Activated CD4-positive, alpha-beta T cell treated with anti-CD3 and anti-CD28 coated beads for 36 hours (primary cell): Measurements from ENCODE around the gene CGRRF1. TPM values are rescaled to one million over a fixed set of nuclear protein-coding genes. Genes with fewer than 3 reads are reported as not detected.
A peak's percentile ranks its signal among the peaks of the same experiment; 100 is the strongest.

Source experiments
- ATAC-seq: fragments of 200-7000 bp; cut with Tn5 transposase; one replicate; pipeline ENCODE4 v1.10.0; 2021; ENCODE audit warnings: mild to moderate bottlenecking, moderate library complexity
- CTCF ChIA-PET: fragments of 350-600 bp; sonication (Branson Sonifier 250); formaldehyde crosslinking; loops from one replicate; lab custom pipeline; 2021; ENCODE audit warnings: antibody characterized with exemption; lab: Charles Lee
- POLR2A ChIA-PET: fragments of 350-600 bp; sonication (Branson Sonifier 250); formaldehyde crosslinking; loops from one replicate; lab custom pipeline; 2021; ENCODE audit warnings: antibody characterized with exemption, inconsistent platforms; lab: Charles Lee
- DNase-seq: peaks from one replicate; pipeline ENCODE4 v3.0.0-alpha.2; 2020
- H3K27ac Mint-ChIP-seq: one replicate; pipeline ENCODE4 v1.8.0; 2021; ENCODE audit warnings: mixed read lengths
- H3K27me3 Mint-ChIP-seq: one replicate; pipeline ENCODE4 v1.8.0; 2021; ENCODE audit warnings: mixed read lengths
- H3K36me3 Mint-ChIP-seq: one replicate; pipeline ENCODE4 v1.8.0; 2021; ENCODE audit warnings: low read depth, mixed read lengths
- H3K4me1 Mint-ChIP-seq: one replicate; pipeline ENCODE4 v1.8.0; 2021; ENCODE audit warnings: mixed read lengths
- H3K4me3 Mint-ChIP-seq: one replicate; pipeline ENCODE4 v1.8.0; 2021; ENCODE audit warnings: mild to moderate bottlenecking, moderate library complexity, mixed read lengths
- H3K9me3 Mint-ChIP-seq: one replicate; pipeline ENCODE4 v1.8.0; 2021; ENCODE audit warnings: low read depth, mixed read lengths
- intact Hi-C, 2 experiments: fragments of 100-400 bp; cut with DNase I in 1 of 2; cut with micrococcal nuclease in 1 of 2; formaldehyde crosslinking; loops; one replicate each; pipeline versions ENCODE4 v1.14.2 to v1.15.1; 2022 to 2024; cut with DNase I, micrococcal nuclease
- total RNA-seq, 2 experiments: library from RNA; stranded (reverse); gene quantifications; one replicate each; pipeline ENCODE4 v1.2.3, GENCODE V29; 2021

CGRRF1 gene
- total RNA-seq, 2 experiments from 2014 or later = 10.2 to 15.2 TPM

GRCh38 chr14:54489731-54490444, 19.8 kb upstream of the CGRRF1 start:
- intact Hi-C loops = loop anchor here (1.0 to 2.0 kb wide), 6 partner anchors 19 to 94 kb away; partner anchors contain the start of genes CGRRF1 (in 2 of the 2), CNIH1 (in 2 of the 2) and CDKN3 (in 1 of the 2)
- ATAC-seq = no peak
- Mint-ChIP-seq H3K4me3 (peak overlapping the region; percentile 91), H3K27me3 (no peaks in the 10 kb centered on the region), H3K9me3 (no peaks in the 10 kb centered on the region), H3K27ac (peak overlapping the region; percentile 96), H3K36me3 (peaks cover 8% of the 10 kb centered on the region), H3K4me1 (peaks cover 44% of the 10 kb centered on the region)
- no peak for DNase-seq
- POLR2A ChIA-PET = interaction anchor here (2.0 kb wide), 1 partner anchor 20 kb away, joined by 6 read pairs; the partner anchor contains the start of gene CGRRF1
- CTCF ChIA-PET = interaction anchor here (1.5 to 4.8 kb wide), 3 partner anchors 14 to 35 kb away, joined by 3 to 31 read pairs (median 5); partner anchors contain the start of gene CGRRF1

- intact Hi-C loops = no loop called here
- H3K27me3 Mint-ChIP-seq = no peaks in the 10 kb centered on the region
- H3K36me3 Mint-ChIP-seq = peaks cover 8% of the 10 kb centered on the region
- ChIA-PET CTCF (interaction anchor here (0.9 to 1.5 kb wide), 2 partner anchors 14 to 27 kb away, joined by 3 to 5 read pairs; no protein-coding TSS in a partner anchor), POLR2A (no interaction called here)
- ATAC-seq (no peak), DNase-seq (no peak)
- H3K9me3 Mint-ChIP-seq = no peaks in the 10 kb centered on the region
- no peak overlapping the region for H3K27ac Mint-ChIP-seq
- peak overlapping the region; percentile 91 for H3K4me3 Mint-ChIP-seq
- H3K4me1 Mint-ChIP-seq = peaks cover 37% of the 10 kb centered on the region
Measured at GRCh38 chr14:54490445-54491175, 19.1 kb upstream of the CGRRF1 start.

- Mint-ChIP-seq H3K9me3 (no peaks in the 10 kb centered on the region), H3K36me3 (no peaks in the 10 kb centered on the region), H3K27me3 (no peaks in the 10 kb centered on the region), H3K4me3 (no peak overlapping the region), H3K27ac (no peak overlapping the region), H3K4me1 (peaks cover 17% of the 10 kb centered on the region)
- POLR2A ChIA-PET = no interaction called here
- intact Hi-C loops = no loop called here
- CTCF ChIA-PET = interaction anchor here (0.7 to 2.3 kb wide), 4 partner anchors 9 to 134 kb away, joined by 5 to 8 read pairs (median 6); partner anchors contain the start of gene CGRRF1
- ATAC-seq (no peak), DNase-seq (peak; percentile 44)
Measured at GRCh38 chr14:54493293-54493692, 16.4 kb upstream of the CGRRF1 start.

GRCh38 chr14:54497224-54497623, 12.5 kb upstream of the CGRRF1 start:
- Mint-ChIP-seq H3K4me1 (peaks cover 3% of the 10 kb centered on the region), H3K36me3 (no peaks in the 10 kb centered on the region), H3K9me3 (no peaks in the 10 kb centered on the region), H3K27me3 (peaks cover 6% of the 10 kb centered on the region), H3K27ac (no peak overlapping the region), H3K4me3 (no peak overlapping the region)
- DNase-seq (no peak), ATAC-seq (no peak)
- CTCF ChIA-PET = interaction anchor here (0.6 kb wide), 1 partner anchor 1117 kb away, joined by 3 read pairs; no protein-coding TSS in a partner anchor
- POLR2A ChIA-PET = no interaction called here
- intact Hi-C loops = no loop called here

GRCh38 chr14:54498095-54498531, 11.6 kb upstream of the CGRRF1 start:
- intact Hi-C loops = no loop called here
- DNase-seq (no peak), ATAC-seq (no peak)
- Mint-ChIP-seq H3K36me3 (no peaks in the 10 kb centered on the region), H3K4me3 (no peak overlapping the region), H3K4me1 (peaks cover 6% of the 10 kb centered on the region), H3K27ac (no peak overlapping the region), H3K27me3 (peaks cover 6% of the 10 kb centered on the region), H3K9me3 (no peaks in the 10 kb centered on the region)
- CTCF ChIA-PET = interaction anchor here (1.0 kb wide), 1 partner anchor 424 kb away, joined by 3 read pairs; no protein-coding TSS in a partner anchor
- POLR2A ChIA-PET = no interaction called here

- CTCF ChIA-PET = interaction anchor here (1.0 kb wide), 1 partner anchor 424 kb away, joined by 3 read pairs; no protein-coding TSS in a partner anchor
- Mint-ChIP-seq H3K27me3 (peaks cover 6% of the 10 kb centered on the region), H3K4me3 (no peak overlapping the region), H3K9me3 (no peaks in the 10 kb centered on the region), H3K36me3 (no peaks in the 10 kb centered on the region), H3K27ac (no peak overlapping the region), H3K4me1 (peaks cover 6% of the 10 kb centered on the region)
- intact Hi-C loops = no loop called here
- no peak for ATAC-seq
- POLR2A ChIA-PET = no interaction called here
- no peak for DNase-seq
Measured at GRCh38 chr14:54498579-54498978, 11.1 kb upstream of the CGRRF1 start.

GRCh38 chr14:54500744-54501143, 9.0 kb upstream of the CGRRF1 start:
- Mint-ChIP-seq H3K4me1 (peaks cover 6% of the 10 kb centered on the region), H3K27ac (no peak overlapping the region), H3K4me3 (no peak overlapping the region), H3K9me3 (no peaks in the 10 kb centered on the region), H3K36me3 (no peaks in the 10 kb centered on the region), H3K27me3 (peaks cover 6% of the 10 kb centered on the region)
- CTCF ChIA-PET = no interaction called here
- intact Hi-C loops = no loop called here
- POLR2A ChIA-PET = no interaction called here
- ATAC-seq (no peak), DNase-seq (no peak)

GRCh38 chr14:54501480-54501879, 8.2 kb upstream of the CGRRF1 start:
- H3K36me3 Mint-ChIP-seq = no peaks in the 10 kb centered on the region
- DNase-seq (no peak), ATAC-seq (no peak)
- ChIA-PET CTCF (no interaction called here), POLR2A (no interaction called here)
- H3K9me3 Mint-ChIP-seq = no peaks in the 10 kb centered on the region
- intact Hi-C loops = no loop called here
- peaks cover 6% of the 10 kb centered on the region for H3K27me3 Mint-ChIP-seq
- no peak overlapping the region for H3K4me3 Mint-ChIP-seq
- H3K4me1 Mint-ChIP-seq = peaks cover 3% of the 10 kb centered on the region
- H3K27ac Mint-ChIP-seq = no peak overlapping the region

GRCh38 chr14:54502602-54503001, 7.1 kb upstream of the CGRRF1 start:
- ChIA-PET POLR2A (no interaction called here), CTCF (interaction anchor here (1.0 kb wide), 1 partner anchor 391 kb away, joined by 3 read pairs; no protein-coding TSS in a partner anchor)
- H3K27me3 Mint-ChIP-seq = peaks cover 6% of the 10 kb centered on the region
- DNase-seq (no peak), ATAC-seq (peak; percentile 70)
- intact Hi-C loops = no loop called here
- no peak overlapping the region for H3K4me3 Mint-ChIP-seq
- H3K9me3 Mint-ChIP-seq = no peaks in the 10 kb centered on the region
- H3K4me1 Mint-ChIP-seq = peaks cover 3% of the 10 kb centered on the region
- no peak overlapping the region for H3K27ac Mint-ChIP-seq
- H3K36me3 Mint-ChIP-seq = no peaks in the 10 kb centered on the region

- intact Hi-C loops = no loop called here
- CTCF ChIA-PET = interaction anchor here (1.5 to 1.6 kb wide), 2 partner anchors 9 to 13 kb away, joined by 4 to 5 read pairs; no protein-coding TSS in a partner anchor
- DNase-seq (no peak), ATAC-seq (no peak)
- peaks cover 3% of the 10 kb centered on the region for H3K4me1 Mint-ChIP-seq
- no peak overlapping the region for H3K4me3 Mint-ChIP-seq
- H3K27ac Mint-ChIP-seq = no peak overlapping the region
- POLR2A ChIA-PET = no interaction called here
- H3K36me3 Mint-ChIP-seq = no peaks in the 10 kb centered on the region
- H3K27me3 Mint-ChIP-seq = peaks cover 6% of the 10 kb centered on the region
- no peaks in the 10 kb centered on the region for H3K9me3 Mint-ChIP-seq
Measured at GRCh38 chr14:54503486-54503885, 6.2 kb upstream of the CGRRF1 start.

- DNase-seq (no peak), ATAC-seq (no peak)
- Mint-ChIP-seq H3K4me3 (no peak overlapping the region), H3K27ac (no peak overlapping the region), H3K9me3 (peaks cover 8% of the 10 kb centered on the region), H3K27me3 (no peaks in the 10 kb centered on the region), H3K4me1 (peaks cover 41% of the 10 kb centered on the region), H3K36me3 (peaks cover 17% of the 10 kb centered on the region)
- POLR2A ChIA-PET = no interaction called here
- intact Hi-C loops = no loop called here
- CTCF ChIA-PET = interaction anchor here (1.1 to 1.2 kb wide), 2 partner anchors 16 to 24 kb away, joined by 3 read pairs; no protein-coding TSS in a partner anchor
Measured at GRCh38 chr14:54512393-54512792, 2.7 kb downstream of the CGRRF1 start.
